ENCODE data around the gene REXO5. TPM values are rescaled to one million over a fixed set of nuclear protein-coding genes. Genes with fewer than 3 reads are reported as not detected.

The REXO5 gene
- total and polyA plus RNA-seq, 2 of the 13 experiments (the other 11 are each of a cell fraction or from before 2014, with no cell fraction given) = 5.9 to 13.1 TPM

- TF ChIP-seq MTERF4 (CRISPR knock-in tag; IDR thresholded peaks at IDR 0.05) = no peak
- no peak for TF ChIP-seq ZXDC (CRISPR knock-in tag; IDR thresholded peaks at IDR 0.05)
- TF ChIP-seq REPIN1 (CRISPR knock-in tag; IDR thresholded peaks at IDR 0.05; ENCODE audit: borderline replicate concordance, low read depth) = no peak
- TF ChIP-seq MXD3 (CRISPR knock-in tag; IDR thresholded peaks at IDR 0.05) = no peak
- TF ChIP-seq ZNF136 (CRISPR knock-in tag; IDR thresholded peaks at IDR 0.05; ENCODE audit: low read depth) = no peak
- TF ChIP-seq CHD2 (IDR thresholded peaks at IDR 0.05; ENCODE audit: low read depth, low read length) = no peak
- TF ChIP-seq ZMAT5 (CRISPR knock-in tag; IDR thresholded peaks at IDR 0.05; ENCODE audit: borderline replicate concordance, low read depth) = no peak
- no peak for TF ChIP-seq ZBTB38 (CRISPR knock-in tag; IDR thresholded peaks at IDR 0.05)
- TF ChIP-seq SOX6 (IDR thresholded peaks at IDR 0.05) = no peak
- TF ChIP-seq SOX6 (CRISPR knock-in tag; IDR thresholded peaks at IDR 0.05) = peak; percentile 60; the same call in 1 of the 2 replicates
- TF ChIP-seq TRAFD1 (CRISPR knock-in tag; IDR thresholded peaks at IDR 0.05; ENCODE audit: borderline replicate concordance) = no peak
- TF ChIP-seq HMGXB3 (CRISPR knock-in tag; IDR thresholded peaks at IDR 0.05; ENCODE audit: borderline replicate concordance) = no peak
- TF ChIP-seq NFYC (CRISPR knock-in tag; IDR thresholded peaks at IDR 0.05) = no peak
- TF ChIP-seq ZBTB4 (CRISPR knock-in tag; IDR thresholded peaks at IDR 0.05; ENCODE audit: borderline replicate concordance) = no peak
- TF ChIP-seq SMC3 (IDR thresholded peaks at IDR 0.05; ENCODE audit: low read length) = peak; percentile 23; the same call in 1 of the 2 replicates
Measured at GRCh38 chr16:20894388-20894787, 88.1 kb downstream of the REXO5 start (continued).

All from HepG2 (cell line).